PC-9 (cell line): ENCODE data around the gene RPL23. TPM values are rescaled to one million over a fixed set of nuclear protein-coding genes. Genes with fewer than 3 reads are reported as not detected.

ENCODE experiments used
- BruUV-seq: library from RNA; stranded (reverse); fragments of 400-500 nt; replicated peaks from 2 replicates; lab custom pipeline; 2021; lab: Mats Ljungman, UMichigan
- CTCF ChIA-PET: fragments of 300-600 bp; sonication (Branson Sonifier 250); formaldehyde crosslinking; loops from one replicate; lab custom pipeline; 2022; ENCODE audit warnings: antibody characterized with exemption; lab: Charles Lee
- POLR2A ChIA-PET: fragments of 300-600 bp; sonication (Branson Sonifier 250); formaldehyde crosslinking; loops from one replicate; lab custom pipeline; 2022; ENCODE audit warnings: antibody characterized with exemption; ENCODE audit not compliant: unreplicated experiment; lab: Charles Lee
- DNase-seq, 2 experiments: peaks; one replicate each; pipeline versions ENCODE4 v3.0.0 to v3.0.0-alpha.2; 2015 to 2022; ENCODE audit warnings: mixed read lengths in 1 of 2
- H2AFZ ChIP-seq: fragments of 200-600 bp; sonication (generic); 2 replicates; pipeline ENCODE4 v1.8.1; 2017; ENCODE audit warnings: antibody characterized with exemption
- H3F3A ChIP-seq: fragments of 200-600 bp; sonication (generic); 2 replicates; pipeline ENCODE4 v1.8.1; 2017; ENCODE audit warnings: antibody characterized with exemption, mild to moderate bottlenecking, low read depth; ENCODE audit not compliant: insufficient read depth
- H3K27ac ChIP-seq: fragments of 200-600 bp; sonication (generic); 2 replicates; pipeline ENCODE4 v1.6.1; 2016; ENCODE audit warnings: mixed run types
- H3K27me3 ChIP-seq: fragments of 200-600 bp; sonication (generic); 2 replicates; pipeline ENCODE4 v1.6.1; 2016; ENCODE audit warnings: low read depth, mixed run types; ENCODE audit not compliant: insufficient read depth
- H3K36me3 ChIP-seq: fragments of 200-600 bp; sonication (generic); 2 replicates; pipeline ENCODE4 v1.6.1; 2016; ENCODE audit warnings: low read depth, mixed run types
- H3K4me1 ChIP-seq: fragments of 200-600 bp; sonication (generic); replicated peaks from 2 replicates; pipeline ENCODE4 v1.6.1; 2016; ENCODE audit warnings: mixed run types; ENCODE audit not compliant: insufficient read depth
- H3K4me2 ChIP-seq: fragments of 200-600 bp; sonication (generic); 2 replicates; pipeline ENCODE4 v1.6.1; 2017; ENCODE audit warnings: mixed run types
- H3K4me3 ChIP-seq: fragments of 200-600 bp; sonication (generic); 2 replicates; pipeline ENCODE4 v1.6.1; 2016; ENCODE audit warnings: mixed run types
- H3K79me2 ChIP-seq: fragments of 200-600 bp; sonication (generic); 2 replicates; pipeline ENCODE4 v1.6.1; 2017; ENCODE audit warnings: low read depth, mixed run types
- H3K9me2 ChIP-seq: fragments of 200-600 bp; sonication (generic); 2 replicates; pipeline ENCODE4 v1.8.1; 2017; ENCODE audit warnings: mild to moderate bottlenecking; ENCODE audit not compliant: insufficient read depth
- H3K9me3 ChIP-seq: fragments of 200-600 bp; sonication (generic); 2 replicates; pipeline ENCODE4 v1.8.1; 2016; ENCODE audit warnings: low read depth; ENCODE audit not compliant: insufficient read depth
- H4K20me1 ChIP-seq: fragments of 200-600 bp; sonication (generic); 2 replicates; pipeline ENCODE4 v1.8.1; 2017; ENCODE audit not compliant: insufficient read depth
- EZH2 ChIP-seq: fragments of 200-600 bp; sonication (generic); IDR thresholded peaks from 2 replicates; pipeline ENCODE4 v1.8.0; 2017; ENCODE audit warnings: antibody characterized with exemption, low read depth
- intact Hi-C: fragments of 100-400 bp; cut with micrococcal nuclease; formaldehyde crosslinking; loops from one replicate; pipeline ENCODE4 v1.10.0; 2022; ENCODE audit not compliant: unreplicated experiment
- total RNA-seq: library from RNA; stranded (reverse); gene quantifications from 2 replicates; pipeline ENCODE4 v1.2.3, GENCODE V29; 2021
- TF ChIP-seq, protein P1 (sequence below): fragments of 200-600 bp; sonication (generic); conservative IDR thresholded peaks from 2 replicates; pipeline ENCODE4 v1.6.1; 2017; ENCODE audit warnings: mixed run types, antibody characterized with exemption, mild to moderate bottlenecking, moderate library complexity

The RPL23 gene
- total RNA-seq, 1 experiment from 2014 or later: 1,146 TPM

DNA sequence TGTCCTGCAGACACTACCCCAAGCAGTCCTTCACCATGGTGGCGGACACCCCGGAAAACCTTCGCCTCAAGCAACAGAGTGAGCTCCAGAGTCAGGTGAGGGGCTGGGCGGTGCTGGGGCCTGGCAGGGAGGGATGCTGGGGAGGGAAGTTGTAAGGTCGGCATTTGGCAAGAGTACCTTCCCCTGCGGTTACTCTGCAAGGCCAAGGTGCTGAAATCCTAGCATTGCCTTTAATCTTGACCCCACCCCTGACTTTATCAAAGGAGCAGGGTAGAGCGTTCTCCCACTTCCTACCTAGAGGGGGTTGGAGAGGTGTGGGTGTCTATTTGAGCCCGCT lies 36.9 kb upstream of the RPL23 start:
- Histone ChIP-seq H3K4me1 (peaks cover 13% of the 10 kb centered on the region), H3F3A (peaks cover 33% of the 10 kb centered on the region), H3K36me3 (peaks cover 28% of the 10 kb centered on the region), H3K4me3 (no peak overlapping the region), H3K9me3 (no peaks in the 10 kb centered on the region), H2AFZ (no peak overlapping the region), H3K9me2 (no peaks in the 10 kb centered on the region), H4K20me1 (peaks cover 76% of the 10 kb centered on the region), H3K27ac (no peak overlapping the region), H3K79me2 (peaks cover 93% of the 10 kb centered on the region), H3K4me2 (no peak overlapping the region), H3K27me3 (no peaks in the 10 kb centered on the region)
- CTCF ChIA-PET: no interaction called here
- no peak for DNase-seq
- TF ChIP-seq, protein P1, sequence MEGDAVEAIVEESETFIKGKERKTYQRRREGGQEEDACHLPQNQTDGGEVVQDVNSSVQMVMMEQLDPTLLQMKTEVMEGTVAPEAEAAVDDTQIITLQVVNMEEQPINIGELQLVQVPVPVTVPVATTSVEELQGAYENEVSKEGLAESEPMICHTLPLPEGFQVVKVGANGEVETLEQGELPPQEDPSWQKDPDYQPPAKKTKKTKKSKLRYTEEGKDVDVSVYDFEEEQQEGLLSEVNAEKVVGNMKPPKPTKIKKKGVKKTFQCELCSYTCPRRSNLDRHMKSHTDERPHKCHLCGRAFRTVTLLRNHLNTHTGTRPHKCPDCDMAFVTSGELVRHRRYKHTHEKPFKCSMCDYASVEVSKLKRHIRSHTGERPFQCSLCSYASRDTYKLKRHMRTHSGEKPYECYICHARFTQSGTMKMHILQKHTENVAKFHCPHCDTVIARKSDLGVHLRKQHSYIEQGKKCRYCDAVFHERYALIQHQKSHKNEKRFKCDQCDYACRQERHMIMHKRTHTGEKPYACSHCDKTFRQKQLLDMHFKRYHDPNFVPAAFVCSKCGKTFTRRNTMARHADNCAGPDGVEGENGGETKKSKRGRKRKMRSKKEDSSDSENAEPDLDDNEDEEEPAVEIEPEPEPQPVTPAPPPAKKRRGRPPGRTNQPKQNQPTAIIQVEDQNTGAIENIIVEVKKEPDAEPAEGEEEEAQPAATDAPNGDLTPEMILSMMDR: no peak
- no peak for TF ChIP-seq EZH2
- BruUV-seq: no TSS peak
- POLR2A ChIA-PET: no interaction called here
- intact Hi-C loops: no loop called here

DNA sequence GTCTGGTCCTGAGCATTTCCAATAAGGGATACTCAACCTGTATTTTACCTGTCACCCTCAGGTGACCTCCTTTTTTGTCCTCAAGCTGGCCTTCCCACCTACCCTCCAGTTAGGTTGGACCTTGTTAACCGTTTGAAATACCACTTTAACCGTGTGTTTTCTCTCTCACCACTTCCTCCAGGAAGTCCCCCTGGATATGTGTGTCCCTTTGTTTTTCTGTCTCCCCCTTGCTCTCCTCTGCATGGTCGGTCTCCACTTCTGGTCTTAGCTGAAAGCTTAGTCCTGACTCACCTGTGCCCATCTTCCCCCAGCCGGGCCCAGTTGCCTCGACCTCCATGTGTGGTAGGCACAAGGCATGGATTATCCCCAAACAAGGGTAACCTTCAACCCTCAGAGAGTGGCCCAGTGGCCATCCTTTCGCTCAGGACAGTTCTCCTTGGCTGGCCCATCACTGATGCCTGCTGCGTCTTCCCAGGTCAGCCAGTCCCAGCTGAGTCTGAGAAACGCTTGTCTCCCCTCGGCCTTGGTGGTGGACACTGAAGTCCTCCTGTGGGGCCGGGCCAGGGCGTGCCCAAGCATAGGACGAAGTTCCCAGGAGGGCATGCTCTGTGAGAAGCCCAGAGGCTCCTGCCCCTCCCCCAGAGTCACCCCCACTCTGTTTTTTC lies 36.4 kb upstream of the RPL23 start:
- Histone ChIP-seq H3F3A (peaks cover 33% of the 10 kb centered on the region; the same call in 1 of the 2 replicates), H3K9me2 (no peaks in the 10 kb centered on the region), H3K27me3 (no peaks in the 10 kb centered on the region), H3K4me1 (peaks cover 8% of the 10 kb centered on the region), H4K20me1 (peaks cover 78% of the 10 kb centered on the region), H3K4me2 (no peak overlapping the region), H3K79me2 (peaks cover 96% of the 10 kb centered on the region), H2AFZ (no peak overlapping the region), H3K9me3 (no peaks in the 10 kb centered on the region), H3K27ac (no peak overlapping the region), H3K4me3 (no peak overlapping the region), H3K36me3 (peaks cover 32% of the 10 kb centered on the region)
- intact Hi-C loops: no loop called here
- ChIA-PET POLR2A (interaction anchor here (0.6 kb wide), 1 partner anchor 10 kb away, joined by 3 read pairs; no protein-coding TSS in a partner anchor), CTCF (no interaction called here)
- no peak for DNase-seq
- no peak for TF ChIP-seq EZH2
- TF ChIP-seq, protein P1: no peak
- no TSS peak for BruUV-seq

DNA sequence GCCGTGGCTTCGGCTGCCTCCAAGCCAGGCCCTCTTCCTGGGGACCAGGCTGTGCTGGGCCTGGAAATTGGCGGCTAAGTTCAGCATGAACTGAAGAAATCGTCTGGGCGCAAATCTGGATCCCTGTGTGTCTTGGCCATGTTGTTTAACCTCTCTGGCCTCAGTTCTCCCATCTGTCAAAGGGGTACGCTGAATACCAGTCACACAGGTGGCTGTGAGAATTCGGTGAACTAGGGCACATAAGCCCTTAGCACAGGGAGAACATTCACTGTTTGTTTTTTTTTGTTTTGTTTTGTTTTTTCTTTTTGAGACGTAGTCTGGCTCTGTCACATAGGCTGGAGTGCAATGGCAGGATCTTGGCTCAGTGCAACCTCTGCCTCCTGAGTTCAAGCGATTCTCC lies 35.3 kb upstream of the RPL23 start:
- Histone ChIP-seq H3K27me3 (no peaks in the 10 kb centered on the region), H3K9me3 (no peaks in the 10 kb centered on the region), H3K79me2 (peaks cover 96% of the 10 kb centered on the region), H3K4me2 (no peak overlapping the region), H2AFZ (no peak overlapping the region), H3K27ac (no peak overlapping the region), H4K20me1 (peaks cover 75% of the 10 kb centered on the region), H3K36me3 (peaks cover 37% of the 10 kb centered on the region), H3K9me2 (no peaks in the 10 kb centered on the region), H3F3A (peaks cover 30% of the 10 kb centered on the region; the same call in 1 of the 2 replicates), H3K4me1 (peaks cover 3% of the 10 kb centered on the region; the same call in 1 of the 2 replicates), H3K4me3 (no peak overlapping the region)
- no peak for TF ChIP-seq EZH2
- TF ChIP-seq, protein P1: no peak
- ChIA-PET CTCF (no interaction called here), POLR2A (no interaction called here)
- DNase-seq: no peak
- intact Hi-C loops: no loop called here
- no TSS peak for BruUV-seq
